K562 (cell line): ENCODE measurements around the gene LRMDA. TPM values are rescaled to one million over a fixed set of nuclear protein-coding genes. Genes with fewer than 3 reads are reported as not detected.
A peak's percentile ranks its signal among the peaks of the same experiment; 100 is the strongest.

Experiments
- ATAC-seq: fragments of 200-7000 bp; cut with Tn5 transposase; 3 replicates; pipeline ENCODE4 v1.9.1; 2020; ENCODE audit warnings: moderate library complexity
- BruUV-seq: library from RNA; stranded (reverse); fragments of 400-500 nt; replicated peaks from 2 replicates; lab custom pipeline; 2021; lab: Mats Ljungman, UMichigan
- CTCF ChIA-PET: fragments of 300-600 bp; formaldehyde crosslinking; extraction: SDS; loops from one replicate; lab custom pipeline; 2021; ENCODE audit warnings: low intra/inter-chr PET ratio; lab: Yijun Ruan, JAX
- POLR2A ChIA-PET: fragments of 300-600, 350-650 bp; sonication (Branson Sonifier 250); formaldehyde crosslinking; extraction: SDS; loops from one replicate; lab custom pipeline; 2021; ENCODE audit warnings: antibody characterized with exemption, inconsistent platforms; lab: Yijun Ruan, JAX
- DNase-seq, 4 experiments: peaks; one replicate each; pipeline versions ENCODE4 v3.0.0 to v3.0.0-alpha.2; 2011 to 2018; ENCODE audit warnings: low spot score in 3 of 4, mixed read lengths in 3 of 4; ENCODE audit errors: extremely low read depth in 1 of 4
- FAIRE-seq: peaks from 2 replicates; lab custom pipeline; 2011; peaks lifted over from hg19 to GRCh38; lab: Jason Lieb, UNC
- H2AFZ ChIP-seq: 2 replicates; pipeline ENCODE4 v1.6.0; 2011; ENCODE audit warnings: low read depth, low read length, control low read depth, inconsistent platforms
- H3K27ac ChIP-seq: fragments of 200-600 bp; 3 replicates; pipeline ENCODE4 v1.8.0; 2011; ENCODE audit warnings: low read depth, mild to moderate bottlenecking, control low read depth, inconsistent platforms, low read length, moderate library complexity, mixed read lengths; ENCODE audit errors: extremely low read depth
- H3K27me3 ChIP-seq, 2 experiments: fragments of 300-600 bp in 1 of 2; 2 replicates in 1 of 2; 3 replicates in 1 of 2; pipeline versions ENCODE4 v1.6.0 to v1.8.0; 2011; ENCODE audit warnings: inconsistent platforms in 2 of 2, low read length in 2 of 2, mild to moderate bottlenecking in 1 of 2, mixed read lengths in 1 of 2, moderate library complexity in 1 of 2; ENCODE audit not compliant: control insufficient read depth in 2 of 2, insufficient read depth in 2 of 2
- H3K36me3 ChIP-seq: fragments of 300-600 bp; 3 replicates; pipeline ENCODE4 v1.8.0; 2011; ENCODE audit warnings: mild to moderate bottlenecking, low read length, inconsistent platforms; ENCODE audit not compliant: control insufficient read depth, insufficient read depth
- H3K4me1 ChIP-seq, 2 experiments: fragments of 200-600 bp in 1 of 2; replicated peaks in 1 of 2; 2 replicates in 1 of 2; 3 replicates in 1 of 2; pipeline versions ENCODE4 v1.5.1 to v1.8.0; 2011; ENCODE audit warnings: inconsistent platforms in 2 of 2, low read length in 2 of 2, mild to moderate bottlenecking in 1 of 2, mixed read lengths in 1 of 2, moderate library complexity in 1 of 2; ENCODE audit not compliant: control insufficient read depth in 2 of 2, insufficient read depth in 2 of 2
- H3K4me2 ChIP-seq: 2 replicates; pipeline ENCODE4 v1.6.1; 2011; ENCODE audit warnings: low read length, control low read depth, inconsistent platforms, mixed read lengths; ENCODE audit not compliant: insufficient read depth
- H3K4me3 ChIP-seq: fragments of 200-600 bp; sonication (generic), shearing (Covaris generic); 2 replicates; pipeline ENCODE4 v1.5.1; 2016; ENCODE audit warnings: control low read depth, inconsistent platforms
- H3K79me2 ChIP-seq: fragments of 200-600 bp; 3 replicates; pipeline ENCODE4 v1.8.0; 2011; ENCODE audit warnings: low read length, inconsistent platforms; ENCODE audit not compliant: control insufficient read depth, insufficient read depth
- H3K9ac ChIP-seq, 2 experiments: 2 replicates each; pipeline versions ENCODE4 v1.6.0 to v1.6.1; 2011; ENCODE audit warnings: low read depth in 2 of 2, low read length in 2 of 2, control low read depth in 1 of 2, inconsistent platforms in 1 of 2, mild to moderate bottlenecking in 1 of 2, mixed read lengths in 1 of 2; ENCODE audit not compliant: insufficient read depth in 1 of 2
- H3K9me1 ChIP-seq: one replicate; pipeline ENCODE4 v1.6.0; 2011; ENCODE audit warnings: inconsistent platforms, mild to moderate bottlenecking, low read length, moderate library complexity; ENCODE audit not compliant: control insufficient read depth, insufficient read depth
- H3K9me3 ChIP-seq: replicated peaks from 2 replicates; pipeline ENCODE4 v1.5.1; 2011; ENCODE audit warnings: low read depth, low read length, inconsistent platforms; ENCODE audit not compliant: control insufficient read depth, insufficient read depth
- H4K20me1 ChIP-seq: replicated peaks from 2 replicates; pipeline ENCODE4 v1.6.1; 2011; ENCODE audit warnings: low read length, inconsistent platforms, mixed read lengths; ENCODE audit not compliant: control insufficient read depth, insufficient read depth
- HEY1 ChIP-seq: fragments of 250-450 bp; sonication (Bioruptor Pico); IDR thresholded peaks from 2 replicates; pipeline ENCODE4 v1.5.0; 2020; ENCODE audit warnings: mild to moderate bottlenecking, moderate library complexity, borderline replicate concordance
- HNRNPK ChIP-seq: fragments of 200-400 bp; formaldehyde crosslinking; IDR thresholded peaks from one replicate; pipeline ENCODE4 v1.6.1; 2018; ENCODE audit warnings: mild to moderate bottlenecking, low read depth, low read length; ENCODE audit not compliant: poor library complexity, severe bottlenecking
- NRF1 ChIP-seq, 2 experiments: fragments of 450-650 bp; IDR thresholded peaks in 1 of 2; conservative IDR thresholded peaks in 1 of 2; 2 replicates each; pipeline ENCODE4 v1.6.1; 2014; ENCODE audit warnings: mild to moderate bottlenecking in 2 of 2
- SETDB1 ChIP-seq: IDR thresholded peaks from one replicate; pipeline ENCODE4 v1.6.1; 2012; ENCODE audit warnings: low read length, control low read depth, inconsistent platforms
- SMARCC2 ChIP-seq: fragments of 450-650 bp; IDR thresholded peaks from 2 replicates; pipeline ENCODE4 v1.6.1; 2017; ENCODE audit warnings: antibody characterized with exemption, moderate library complexity, mild to moderate bottlenecking, low read depth
- ZNF282 ChIP-seq: sonication (generic); formaldehyde crosslinking; IDR thresholded peaks from 2 replicates; pipeline ENCODE4 v1.8.1; 2023; ENCODE audit warnings: missing genetic modification reagents
- ZNF76 ChIP-seq: fragments of 250-450 bp; sonication (Bioruptor Pico); IDR thresholded peaks from 2 replicates; pipeline ENCODE4 v1.4.0; 2020; ENCODE audit warnings: mild to moderate bottlenecking, moderate library complexity, borderline replicate concordance
- WGBS: fragments of 100-300 bp; shearing (Covaris generic); methylation state at CpG from one replicate; pipeline ENCODE4 v1.1.6; 2016; ENCODE audit warnings: low coverage, mixed read lengths; ENCODE audit not compliant: insufficient coverage; ENCODE audit errors: missing lambda C conversion rate; 5-methylcytosine and 5-hydroxymethylcytosine counted together
- in situ Hi-C: fragments of 300-500 bp; cut with MboI; formaldehyde crosslinking; loops from 4 replicates; pipeline ENCODE4 v1.15.0; 2018; ENCODE audit warnings: inconsistent platforms, mixed read lengths
- intact Hi-C: fragments of 100-400 bp; cut with micrococcal nuclease; formaldehyde crosslinking; loops from 2 replicates; pipeline ENCODE4 v1.14.2; 2022
- polyA plus RNA-seq, 8 experiments: library from polyadenylated mRNA; depleted of rRNA in 4 of 8; stranded (reverse) in 5 of 8; unstranded in 3 of 8; fragments of >200 nt; fragmentation: Nextera tagmentation in 2 of 8; fragmentation: Illumina TruSeq in 1 of 8; extraction: Ambion mirVana in 2 of 8; extraction: Trizol in 1 of 8; gene quantifications; 2 replicates each; pipeline versions ENCODE4 v1.2.1 to v1.2.3, GENCODE V29; 2011 to 2014; ENCODE audit warnings: inconsistent platforms in 1 of 8, missing spikeins in 1 of 8
- total RNA-seq, 7 experiments: library from RNA; depleted of rRNA in 6 of 7; stranded (reverse); fragments of >200 nt in 6 of 7; fragmentation: Illumina TruSeq in 2 of 7; extraction: Trizol in 2 of 7; gene quantifications; 2 replicates each; pipeline versions ENCODE4 v1.2.1 to v1.2.3, GENCODE V29; 2011 to 2021; ENCODE audit warnings: low replicate concordance in 1 of 7
- TF ChIP-seq, protein P1 (sequence below): IDR thresholded peaks from 2 replicates; pipeline ENCODE4 v1.6.1; 2012; ENCODE audit warnings: low read depth, low read length, improper control_type of control experiment, borderline replicate concordance

Gene LRMDA
- total and polyA plus RNA-seq, 9 of the 15 experiments (the other 6 are each of a cell fraction or from before 2014, with no cell fraction given): 0.25 TPM; not detected in 8

DNA sequence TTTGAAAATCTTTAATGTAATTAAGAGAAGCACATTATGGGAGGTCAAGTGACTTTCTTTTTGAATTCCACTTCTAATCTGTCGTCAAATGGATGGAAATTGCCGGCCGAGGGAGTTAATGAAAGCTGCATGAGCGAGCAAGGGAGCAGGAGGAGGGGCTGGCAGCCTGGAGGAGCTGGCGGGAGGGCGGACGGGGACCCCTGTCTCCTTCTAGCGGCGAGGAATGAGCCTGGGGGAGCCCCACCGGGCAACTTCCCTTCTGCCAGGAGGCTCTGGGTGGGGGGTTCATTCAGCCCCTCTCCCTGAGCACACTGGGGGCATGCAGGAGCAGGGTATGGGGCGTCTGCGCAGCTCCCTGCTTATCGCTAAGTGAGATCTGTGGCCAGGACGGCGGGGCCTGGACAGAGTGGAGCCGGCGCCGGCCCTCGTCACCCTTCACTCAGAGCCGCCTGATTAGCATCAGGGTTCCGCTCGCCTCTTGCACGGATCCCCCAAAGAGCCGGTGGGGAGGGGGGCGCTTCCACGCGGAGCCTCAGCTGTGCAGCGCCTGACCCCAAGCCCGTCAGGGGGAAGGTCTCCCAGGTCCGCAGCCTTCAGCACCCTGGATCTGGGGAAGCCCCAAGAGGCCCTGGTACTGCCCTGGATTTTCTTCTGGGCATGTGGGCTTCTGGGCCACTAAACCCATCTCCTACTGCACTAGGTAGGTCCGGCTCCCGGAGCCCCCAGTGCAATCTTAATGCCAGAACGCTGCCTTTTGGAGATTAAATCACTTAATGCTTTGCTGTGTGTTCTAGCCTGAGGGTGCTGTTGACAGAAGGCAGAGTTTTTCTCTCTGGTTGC lies 680.8 kb downstream of the LRMDA start:
- no TSS peak for BruUV-seq
- H4K20me1 ChIP-seq: no peaks in the 10 kb centered on the region
- peak; percentile 76 for ATAC-seq
- TF ChIP-seq ZNF76: no peak
- peak in 1 of 2 experiments; percentile 28; a peak in 1 of 4 replicates for TF ChIP-seq NRF1 (conservative IDR thresholded peaks at IDR 0.05 in 1 of 2, IDR thresholded peaks at IDR 0.05 in 1 of 2)
- H3K79me2 ChIP-seq: no peaks in the 10 kb centered on the region
- WGBS: 3% methylated on average over 33 of the region's 33 CpGs
- no peaks in the 10 kb centered on the region for H3K9me1 ChIP-seq
- ChIA-PET POLR2A (no interaction called here), CTCF (no interaction called here)
- FAIRE-seq: no peak
- intact Hi-C loops: no loop called here
- H3K27ac ChIP-seq: no peak overlapping the region
- H3K4me1 ChIP-seq: peaks cover 0 to 6% of the 10 kb centered on the region in 2 experiments; a peak in 1 of 5 replicates
- no peak overlapping the region for H3K9ac ChIP-seq
- no peak overlapping the region for H3K4me2 ChIP-seq
- H3K4me3 ChIP-seq: no peak overlapping the region
- peaks cover 0 to 4% of the 10 kb centered on the region in 2 experiments; a peak in 1 of 5 replicates for H3K27me3 ChIP-seq
- no peak overlapping the region for H2AFZ ChIP-seq
- DNase-seq: peak in 1 of 4 experiments; percentile 17
- no peaks in the 10 kb centered on the region for H3K9me3 ChIP-seq
- no peaks in the 10 kb centered on the region for H3K36me3 ChIP-seq
- in situ Hi-C loops: no loop called here

DNA sequence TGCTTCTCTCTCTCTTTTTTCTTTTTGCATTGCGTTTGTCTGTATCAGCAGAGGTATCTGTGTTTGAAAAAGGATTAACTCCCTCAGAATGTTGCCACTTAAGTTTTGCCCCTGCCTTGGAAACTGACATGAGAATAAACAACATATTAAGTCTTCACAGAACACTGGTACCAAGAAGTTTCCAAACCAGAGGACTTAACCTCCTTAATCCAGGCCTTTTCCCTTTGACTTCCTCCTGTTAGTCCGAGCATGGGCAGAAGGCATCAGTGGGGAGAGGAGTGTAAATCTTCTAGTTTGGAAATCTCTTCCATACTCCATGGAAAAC lies 681.4 kb downstream of the LRMDA start:
- peaks cover 0 to 4% of the 10 kb centered on the region in 2 experiments; a peak in 1 of 5 replicates for H3K27me3 ChIP-seq
- peaks cover 0 to 6% of the 10 kb centered on the region in 2 experiments; a peak in 1 of 5 replicates for H3K4me1 ChIP-seq
- BruUV-seq: no TSS peak
- in situ Hi-C loops: no loop called here
- intact Hi-C loops: no loop called here
- no peak overlapping the region for H3K9ac ChIP-seq
- H3K9me1 ChIP-seq: no peaks in the 10 kb centered on the region
- ChIA-PET CTCF (no interaction called here), POLR2A (no interaction called here)
- ATAC-seq (no peak), DNase-seq (no peak), FAIRE-seq (no peak)
- no peak overlapping the region for H3K4me3 ChIP-seq
- no peaks in the 10 kb centered on the region for H4K20me1 ChIP-seq
- no peak overlapping the region for H3K4me2 ChIP-seq
- WGBS: 0% methylated on average over 2 of the region's 2 CpGs
- H3K36me3 ChIP-seq: no peaks in the 10 kb centered on the region
- H3K79me2 ChIP-seq: no peaks in the 10 kb centered on the region
- H3K9me3 ChIP-seq: no peaks in the 10 kb centered on the region
- H3K27ac ChIP-seq: no peak overlapping the region
- H2AFZ ChIP-seq: no peak overlapping the region
- TF ChIP-seq ZNF282 (CRISPR knock-in tag) (no peak), HNRNPK (no peak), SETDB1 (no peak), HEY1 (CRISPR knock-in tag) (no peak), SMARCC2 (no peak)
- TF ChIP-seq, protein P1, sequence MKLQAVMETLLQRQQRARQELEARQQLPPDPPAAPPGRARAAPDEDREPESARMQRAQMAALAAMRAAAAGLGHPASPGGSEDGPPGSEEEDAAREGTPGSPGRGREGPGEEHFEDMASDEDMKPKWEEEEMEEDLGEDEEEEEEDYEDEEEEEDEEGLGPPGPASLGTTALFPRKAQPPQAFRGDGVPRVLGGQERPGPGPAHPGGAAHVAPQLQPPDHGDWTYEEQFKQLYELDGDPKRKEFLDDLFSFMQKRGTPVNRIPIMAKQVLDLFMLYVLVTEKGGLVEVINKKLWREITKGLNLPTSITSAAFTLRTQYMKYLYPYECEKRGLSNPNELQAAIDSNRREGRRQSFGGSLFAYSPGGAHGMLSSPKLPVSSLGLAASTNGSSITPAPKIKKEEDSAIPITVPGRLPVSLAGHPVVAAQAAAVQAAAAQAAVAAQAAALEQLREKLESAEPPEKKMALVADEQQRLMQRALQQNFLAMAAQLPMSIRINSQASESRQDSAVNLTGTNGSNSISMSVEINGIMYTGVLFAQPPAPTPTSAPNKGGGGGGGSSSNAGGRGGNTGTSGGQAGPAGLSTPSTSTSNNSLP: no peak
